Erythroblast (primary cell): Measurements from ENCODE around the gene TM7SF2.
"Not testable (repeated sequence)": the region's sequence is repeated elsewhere in the genome, so short reads cannot be mapped to it uniquely, and the experiment has no call there.

ENCODE experiments used
- DNase-seq, 2 experiments: peaks; one replicate each; lab custom pipeline; 2025; lab: John Stamatoyannopoulos, UW
- GATA1 ChIP-seq: IDR thresholded peaks from 2 replicates; pipeline ENCODE4 v1.6.1; 2011; ENCODE audit warnings: low read depth, mild to moderate bottlenecking, control low read depth, low read length, moderate library complexity
- POLR2A ChIP-seq: IDR thresholded peaks from 2 replicates; pipeline ENCODE4 v1.6.1; 2011; ENCODE audit warnings: mild to moderate bottlenecking, low read length

The TM7SF2 gene

GRCh38 chr11:65115361-65116082 is 3.9 kb downstream of the TM7SF2 start:
- no peak for DNase-seq
- TF ChIP-seq GATA1 (no peak), POLR2A (no peak)

DNA sequence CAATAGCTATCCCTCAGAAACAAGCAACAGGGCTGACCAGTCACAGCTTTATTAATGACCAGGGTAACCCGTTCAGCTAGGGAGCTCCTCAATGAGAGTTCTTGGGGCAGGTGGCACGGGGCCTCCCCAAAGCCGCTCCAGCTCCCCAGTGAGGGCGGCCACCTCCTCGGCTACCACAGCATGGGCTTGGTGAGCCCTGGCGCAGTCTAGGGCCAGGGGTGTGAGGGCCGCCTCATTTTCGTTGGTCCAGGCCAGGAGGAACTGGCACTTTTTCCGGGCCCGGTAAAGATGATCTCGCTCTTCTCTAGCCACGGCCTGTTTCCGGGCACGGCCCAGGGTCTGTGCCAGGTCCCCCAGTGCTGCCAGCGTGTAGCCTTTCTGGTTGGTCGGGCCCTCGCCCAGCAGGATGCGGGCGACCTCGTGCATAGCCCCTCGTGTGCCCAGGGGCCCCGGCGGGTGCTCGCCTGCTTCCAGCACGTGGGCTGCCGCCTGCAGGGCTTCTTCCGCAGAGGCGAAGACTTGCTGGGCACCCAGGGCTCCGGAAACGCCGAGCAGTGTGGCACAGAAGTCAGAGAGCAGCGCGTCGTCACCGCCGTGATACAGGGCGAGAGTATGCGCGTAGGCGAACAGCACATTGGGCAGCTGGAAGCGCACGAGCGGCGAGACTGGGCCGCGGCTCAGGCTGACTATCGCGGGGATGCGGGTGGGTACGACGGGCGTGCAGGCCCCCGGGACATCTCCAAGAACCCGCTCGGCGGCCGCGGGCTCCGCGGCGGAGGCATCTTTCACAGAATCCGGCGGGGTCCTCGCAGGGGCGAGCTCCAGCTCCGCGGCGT is 4.9 kb downstream of the TM7SF2 start:
- peak; percentile 63 to 65 for DNase-seq
- TF ChIP-seq POLR2A (no peak), GATA1 (no peak)

DNA sequence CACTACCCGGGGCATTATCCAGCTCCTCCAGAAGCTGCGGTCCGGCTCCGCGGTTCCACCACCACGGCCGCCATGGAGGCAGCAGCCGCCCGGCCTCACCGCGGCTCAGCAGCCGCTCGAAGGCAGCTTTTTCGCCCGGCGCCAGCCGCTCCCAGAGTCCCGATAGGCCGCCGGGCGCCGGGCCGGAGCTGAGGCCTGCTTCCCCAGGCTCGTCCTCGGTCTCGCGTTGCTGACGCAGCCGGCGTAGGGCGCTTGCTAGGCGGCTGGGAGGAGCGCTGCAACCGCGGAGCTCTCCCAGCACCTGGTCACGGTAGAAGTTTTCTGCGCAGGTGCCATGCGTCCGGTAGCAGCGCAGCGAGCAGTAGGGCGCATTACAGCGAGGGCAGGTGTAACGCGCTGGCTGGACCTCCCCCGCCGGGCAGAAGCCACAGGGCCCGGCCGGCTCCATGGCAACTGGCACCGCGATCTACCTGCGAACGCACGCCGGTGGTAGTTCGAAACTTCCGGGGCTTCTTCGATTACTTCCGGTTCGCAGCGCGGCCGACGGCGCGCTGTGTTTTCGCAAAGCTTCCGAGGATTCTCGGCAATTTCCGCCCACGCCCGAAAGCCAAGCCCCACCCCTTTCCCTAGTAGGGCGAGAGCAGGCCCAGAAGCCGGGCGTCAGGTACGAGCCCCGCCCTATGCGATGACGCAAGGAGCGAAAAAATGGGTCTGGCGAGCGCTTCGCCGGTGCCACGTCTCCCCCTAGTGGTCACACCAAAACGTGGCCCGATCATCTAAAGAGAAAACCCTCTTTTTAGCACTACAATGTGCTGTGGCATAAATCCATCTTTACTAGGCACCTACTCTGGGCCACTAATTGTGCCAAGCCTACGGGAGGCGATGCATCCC is 5.8 kb downstream of the TM7SF2 start, which contains the start of gene ZNHIT2:
TSS of gene ZNHIT2 (minus strand) at position 496 of the 891 bp plus-strand sequence. CDS start at position 448, 48 bp downstream.
- no peak for TF ChIP-seq GATA1
- peak; percentile 92 for TF ChIP-seq POLR2A
- DNase-seq, result peak; percentile 99

- no peak for TF ChIP-seq POLR2A
- DNase-seq, result no peak
Measured at GRCh38 chr11:65118097-65118837, 6.6 kb downstream of the TM7SF2 start.

GRCh38 chr11:65118891-65119669 is 7.4 kb downstream of the TM7SF2 start:
- not testable (repeated sequence) for DNase-seq

- no peak for TF ChIP-seq POLR2A
- no peak for TF ChIP-seq GATA1
- no peak for DNase-seq
Measured at GRCh38 chr11:65119670-65119995, 8.0 kb downstream of the TM7SF2 start.

- no peak for DNase-seq
- TF ChIP-seq POLR2A, result no peak
- TF ChIP-seq GATA1, result no peak
Measured at GRCh38 chr11:65120831-65121230, 9.2 kb downstream of the TM7SF2 start.

GRCh38 chr11:65121447-65121864 is 9.8 kb downstream of the TM7SF2 start:
- DNase-seq, result peak; percentile 84 to 88
- TF ChIP-seq POLR2A, result no peak
- no peak for TF ChIP-seq GATA1

DNA sequence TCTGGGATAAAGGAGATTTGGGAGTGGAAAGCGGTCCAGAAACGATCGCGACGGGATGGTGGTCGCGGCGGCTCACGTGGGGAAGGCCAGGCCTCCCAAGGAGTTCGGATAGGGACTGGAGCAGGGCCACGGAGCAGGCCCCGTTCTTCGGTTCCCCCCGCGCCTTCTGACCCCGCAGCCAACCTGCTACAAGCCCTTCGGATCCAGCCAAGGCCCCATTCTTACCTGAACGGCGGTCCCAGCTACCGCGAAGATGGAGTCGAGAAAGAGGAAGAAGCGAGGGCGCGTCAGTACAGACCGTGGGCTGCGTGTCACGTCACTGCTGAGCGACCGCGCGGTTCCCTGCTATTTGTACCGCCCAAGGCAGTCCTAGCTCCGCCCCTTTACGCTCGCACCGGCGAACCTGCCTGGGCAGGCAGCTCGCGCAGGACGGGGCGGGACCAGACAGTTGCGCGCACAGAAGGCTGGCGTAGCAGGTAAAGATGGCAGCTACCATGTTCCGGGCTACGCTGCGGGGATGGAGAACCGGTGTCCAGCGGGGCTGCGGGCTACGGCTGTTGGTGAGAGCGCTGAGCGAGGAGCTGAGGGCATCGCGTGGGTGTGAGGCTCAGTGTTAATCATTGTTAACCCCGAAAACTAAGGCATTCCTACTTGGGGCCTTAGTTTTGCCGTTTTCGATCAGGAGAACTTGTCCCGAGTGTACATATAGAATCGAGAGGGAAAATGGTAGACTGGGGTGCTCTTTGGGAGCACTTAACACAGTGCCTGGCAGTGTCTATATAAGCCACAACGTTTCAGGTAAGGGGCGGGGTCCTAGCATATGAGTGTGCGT is 10.4 kb downstream of the TM7SF2 start, which contains the start of the genes FAU and MRPL49:
TSS of gene FAU (minus strand) at position 270 of the 832 bp plus-strand sequence. CDS start 321 bp downstream, outside the sequence.
TSS of gene MRPL49 (plus strand) at position 457 of the 832 bp plus-strand sequence. CDS start at position 483, 26 bp downstream.
- peak; percentile 99 for DNase-seq
- TF ChIP-seq GATA1 (no peak), POLR2A (peak; percentile 99)

DNA sequence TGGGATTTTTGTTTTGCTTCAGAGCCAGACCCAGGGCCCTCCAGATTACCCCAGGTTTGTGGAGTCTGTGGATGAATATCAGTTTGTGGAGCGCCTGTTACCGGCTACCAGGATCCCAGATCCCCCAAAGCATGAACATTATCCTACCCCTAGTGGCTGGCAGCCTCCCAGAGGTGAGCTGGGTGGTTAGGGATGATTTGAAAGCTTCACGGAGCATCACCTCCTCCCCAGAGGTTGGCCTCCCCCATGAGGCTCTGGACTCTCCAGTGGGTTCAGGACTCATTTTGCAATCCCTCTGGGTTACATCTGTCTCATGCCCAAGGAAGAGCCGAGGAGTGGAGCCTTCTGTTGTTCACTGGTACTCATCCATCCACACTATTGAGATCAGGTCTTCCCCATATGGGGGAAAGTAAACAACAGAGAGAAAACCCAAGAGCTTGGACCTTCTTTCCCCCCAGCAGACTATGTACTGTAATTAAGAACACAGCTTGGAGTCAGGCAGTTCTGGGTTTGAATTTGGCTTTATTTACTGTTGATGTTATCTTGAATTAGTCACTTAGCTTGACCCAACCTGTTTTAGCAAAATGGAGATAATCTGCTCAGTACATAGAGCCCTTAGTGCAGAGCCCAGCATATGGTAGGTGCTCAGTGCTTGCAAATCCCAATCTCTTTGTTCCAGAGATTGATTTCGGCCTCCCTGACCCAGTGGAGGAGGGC is 13.0 kb downstream of the TM7SF2 start:
- TF ChIP-seq GATA1 (no peak), POLR2A (no peak)
- DNase-seq, result no peak
